GM18499 (cell line): ENCODE results near the gene RAB26.
"Not testable (repeated sequence)": the region's sequence is repeated elsewhere in the genome, so short reads cannot be mapped to it uniquely, and the experiment has no call there.

Source experiments
- ATAC-seq: cut with Tn5 transposase; IDR thresholded peaks from one replicate; pipeline ENCODE4 v1.9.1; 2021; ENCODE audit warnings: moderate number of reproducible peaks; ENCODE audit not compliant: insufficient read depth, unreplicated experiment

RAB26 gene

DNA sequence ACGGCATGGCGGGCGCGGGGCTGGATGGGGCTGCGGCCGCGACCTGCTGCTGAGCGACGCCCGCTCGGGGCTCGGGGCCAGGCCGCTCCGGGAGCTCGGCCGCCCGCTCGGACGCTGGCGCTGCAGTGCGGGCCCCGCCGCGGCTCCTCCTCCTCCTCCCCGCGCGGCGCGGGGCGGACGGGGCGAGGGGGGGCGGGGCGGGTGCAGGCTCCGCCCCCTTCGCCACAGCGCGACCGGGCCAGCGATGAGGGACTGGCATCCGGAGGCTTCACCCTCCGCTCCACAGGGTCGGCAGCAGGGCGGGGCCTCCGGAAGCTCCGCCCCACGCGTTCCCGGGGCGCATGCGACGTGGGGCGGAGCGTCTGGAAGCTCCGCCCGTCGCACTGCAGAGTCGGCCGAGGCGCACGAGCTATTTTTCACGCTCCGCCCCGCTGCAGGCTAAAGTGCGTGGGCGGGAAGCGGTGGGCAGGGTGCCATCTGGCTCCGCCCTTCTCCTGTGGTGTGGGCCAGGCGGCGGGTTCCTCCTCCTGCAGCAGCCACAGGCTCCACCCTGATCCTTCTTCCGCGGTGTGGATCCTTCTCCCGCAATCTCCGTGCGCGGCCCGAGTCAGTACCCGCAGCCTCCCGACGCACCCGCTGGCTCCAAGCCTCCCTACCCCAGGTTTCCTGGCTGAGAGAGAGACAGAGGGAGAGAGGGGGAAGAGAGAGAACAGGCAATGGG lies 12.5 kb upstream of the RAB26 start, which contains the start of gene PKD1:
TSS of gene PKD1 (minus strand) at position 129 of the 721 bp plus-strand sequence. CDS start 209 bp downstream, outside the sequence.
- ATAC-seq: not testable (repeated sequence)

DNA sequence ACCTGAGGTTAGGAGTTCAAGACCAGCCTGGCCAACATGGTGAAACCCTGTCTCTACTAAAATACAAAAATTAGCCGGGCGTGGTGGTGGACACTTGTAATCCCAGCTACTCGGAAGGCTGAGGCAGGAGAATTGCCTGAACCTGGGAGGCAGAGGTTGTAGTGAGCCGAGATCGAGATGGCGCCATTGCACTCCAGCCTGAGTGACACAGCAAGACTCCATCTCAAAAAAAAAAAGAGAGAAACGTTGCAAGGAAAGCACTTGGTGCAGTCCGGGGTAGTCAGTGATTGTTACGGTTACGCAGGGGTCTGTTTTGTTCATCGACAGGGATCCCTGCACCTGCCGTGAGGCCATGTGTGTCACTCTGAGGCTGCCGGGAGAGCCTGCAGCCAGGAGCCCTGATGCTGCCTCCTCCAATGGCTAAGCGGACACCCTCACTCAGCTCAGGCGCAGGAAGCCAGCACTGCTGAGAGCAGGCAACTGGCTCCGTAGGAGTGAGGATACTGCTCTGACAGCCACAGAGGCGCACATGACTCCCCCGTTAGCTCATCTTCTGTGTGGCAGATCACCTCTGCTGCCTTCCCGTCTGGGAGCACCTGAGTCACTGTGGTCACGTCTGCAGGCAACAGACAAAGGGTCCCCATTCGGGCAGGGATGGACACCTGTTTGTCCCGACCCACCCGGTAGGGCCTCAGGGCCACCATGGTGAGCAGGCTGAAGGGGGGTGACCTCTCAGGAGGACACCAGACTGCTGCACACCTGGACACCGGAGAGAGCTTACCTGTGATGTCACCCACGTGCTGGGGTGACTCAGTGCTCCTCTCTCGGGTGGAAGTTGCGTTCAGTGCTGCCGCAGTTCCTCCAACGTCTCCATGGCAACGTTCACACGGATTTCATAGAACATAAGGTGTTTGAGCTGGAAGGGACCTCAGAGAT lies 5.2 kb upstream of the RAB26 start:
- ATAC-seq: no peak

DNA sequence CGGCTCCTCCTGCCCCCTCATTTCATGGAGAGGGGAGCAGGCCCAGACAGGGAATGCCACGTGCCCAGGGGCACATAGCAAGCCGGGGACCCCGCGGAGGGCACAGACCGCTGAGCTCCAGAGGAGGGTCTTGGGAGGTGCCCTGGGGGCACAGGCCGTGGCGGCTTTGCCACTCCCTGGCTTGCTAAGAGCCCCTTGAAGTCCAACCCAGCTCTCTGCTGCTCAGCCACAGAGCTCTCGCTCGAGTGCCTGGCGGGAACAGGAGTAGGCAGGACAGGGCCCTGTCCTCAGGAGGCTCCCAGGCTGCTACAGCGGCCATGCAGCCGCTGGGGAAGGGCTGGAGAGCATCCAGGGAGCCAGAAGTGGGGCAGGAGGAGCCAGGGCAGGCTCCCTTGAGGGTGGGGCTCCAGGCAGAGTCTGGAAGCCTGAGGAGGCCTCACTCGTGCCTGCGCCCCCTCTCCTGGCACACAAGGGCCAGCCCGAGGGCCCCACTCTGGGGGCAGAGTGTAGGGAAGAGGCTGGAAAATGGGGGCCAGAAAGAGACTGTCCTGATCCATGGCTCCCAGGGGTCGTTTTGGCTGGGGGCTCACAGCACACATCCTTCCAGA lies 4.4 kb upstream of the RAB26 start:
- ATAC-seq: no peak

DNA sequence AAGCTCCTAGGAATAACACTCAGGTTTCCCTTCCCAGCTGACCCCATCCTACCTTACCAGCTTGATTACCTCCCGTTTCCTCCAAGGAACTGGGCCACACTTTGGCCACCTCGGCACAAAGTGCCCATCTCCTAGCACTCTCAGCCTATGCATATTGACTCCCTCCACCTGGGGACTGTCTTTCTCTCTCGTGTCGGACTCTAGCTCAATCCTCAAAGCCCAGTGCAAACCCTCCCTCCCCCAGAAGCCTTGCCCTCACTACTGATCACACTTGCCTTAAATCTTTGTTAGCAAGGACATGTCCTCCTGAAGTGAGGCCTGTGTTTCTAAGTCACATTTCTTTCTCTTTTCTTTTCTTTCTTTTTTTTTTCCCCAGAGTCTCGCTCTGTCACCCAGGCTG lies 2.6 kb upstream of the RAB26 start:
- ATAC-seq: no peak

DNA sequence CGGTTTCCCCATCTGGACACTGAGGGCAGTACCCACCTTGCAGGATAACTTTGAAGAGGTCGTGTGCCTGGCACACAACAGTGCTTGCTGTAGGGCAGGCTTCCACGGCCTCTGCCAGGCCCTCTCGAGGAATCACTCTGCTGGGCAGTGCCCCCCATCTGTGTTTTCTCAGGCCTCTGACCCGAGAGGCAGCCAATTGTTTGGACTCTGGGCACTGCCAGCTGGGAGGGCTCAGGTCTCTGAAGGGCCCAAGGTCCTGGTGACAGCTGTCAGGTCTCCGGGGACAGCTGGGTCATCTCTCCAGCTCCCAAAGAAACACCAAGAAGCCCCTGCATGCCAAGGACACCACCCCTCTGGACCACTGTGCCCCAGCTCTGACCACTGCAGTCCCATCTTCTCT lies 1.0 kb upstream of the RAB26 start:
- no peak for ATAC-seq

DNA sequence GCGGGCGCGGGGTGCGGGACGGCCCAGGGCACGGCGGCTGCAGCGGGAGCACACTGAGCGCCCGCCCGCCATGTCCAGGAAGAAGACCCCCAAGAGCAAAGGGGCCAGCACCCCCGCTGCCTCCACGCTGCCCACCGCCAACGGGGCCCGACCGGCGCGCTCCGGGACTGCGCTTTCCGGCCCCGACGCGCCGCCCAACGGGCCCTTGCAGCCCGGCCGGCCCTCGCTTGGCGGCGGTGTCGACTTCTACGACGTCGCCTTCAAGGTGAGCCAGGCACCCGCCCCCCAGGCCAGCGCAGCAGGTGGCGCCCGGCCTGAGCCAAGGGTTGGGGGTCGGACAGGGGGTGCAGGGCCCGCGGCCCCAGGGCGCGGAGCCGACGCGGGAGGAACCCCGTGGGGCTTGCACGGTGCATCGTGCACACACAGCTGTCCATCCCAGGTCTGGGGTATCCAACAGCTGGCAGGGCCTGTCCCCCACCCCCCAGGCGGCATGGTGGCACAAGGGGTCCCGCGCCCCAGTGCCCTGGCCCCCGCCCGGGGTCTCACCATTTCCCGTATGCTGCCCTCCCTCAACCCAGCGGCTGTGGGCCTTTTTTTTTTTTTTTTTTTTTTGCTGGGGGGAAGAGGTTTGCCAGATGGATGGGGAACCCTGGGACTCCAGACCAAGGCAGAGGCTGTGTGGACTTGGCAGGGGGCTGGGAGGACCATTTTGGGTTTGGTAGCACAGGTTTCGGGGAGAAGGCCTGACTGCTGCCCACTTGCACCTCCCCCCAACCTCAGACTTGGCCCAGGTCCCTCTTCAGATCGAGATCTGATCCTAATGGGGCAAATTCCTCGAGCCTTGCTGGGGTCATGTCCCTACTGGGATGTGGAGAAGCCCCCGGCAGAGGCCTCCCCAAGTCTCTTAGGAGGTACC lies 547 bp downstream of the RAB26 start:
- ATAC-seq: no peak

DNA sequence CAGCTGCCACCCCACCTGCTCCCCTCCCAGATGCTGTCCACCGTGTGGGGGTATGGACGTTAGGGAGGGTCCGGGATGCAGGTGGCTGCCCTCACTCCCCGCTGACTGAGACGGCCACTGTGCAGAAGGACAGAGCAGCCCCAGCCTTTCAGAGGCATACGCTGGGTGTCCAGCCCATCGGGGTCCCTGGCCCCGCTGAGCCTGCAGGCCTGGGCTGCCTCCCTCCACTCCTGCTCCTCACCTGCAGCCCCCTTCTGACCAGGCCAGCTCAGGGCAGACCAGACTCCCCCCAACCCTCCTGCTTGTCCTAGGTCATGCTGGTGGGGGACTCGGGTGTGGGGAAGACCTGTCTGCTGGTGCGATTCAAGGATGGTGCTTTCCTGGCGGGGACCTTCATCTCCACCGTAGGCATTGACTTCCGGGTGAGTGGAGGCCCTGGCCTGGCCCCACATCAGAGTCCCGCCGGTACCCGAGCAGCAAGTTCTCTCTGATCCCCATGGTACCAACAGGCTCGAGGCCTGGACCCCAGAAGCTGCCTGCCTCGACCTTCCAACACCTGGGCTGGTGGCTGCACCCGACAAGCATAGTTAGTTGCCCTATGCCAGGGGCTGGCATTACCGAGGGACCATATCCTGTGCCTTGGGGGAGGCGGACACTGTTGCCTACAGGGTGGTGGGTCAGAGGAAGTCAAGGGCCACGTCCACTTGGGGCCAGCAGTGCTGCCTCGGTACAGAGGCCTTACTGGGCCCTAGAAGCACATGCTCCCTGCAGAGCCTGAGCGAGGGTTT lies 1.4 kb downstream of the RAB26 start:
- ATAC-seq: no peak

DNA sequence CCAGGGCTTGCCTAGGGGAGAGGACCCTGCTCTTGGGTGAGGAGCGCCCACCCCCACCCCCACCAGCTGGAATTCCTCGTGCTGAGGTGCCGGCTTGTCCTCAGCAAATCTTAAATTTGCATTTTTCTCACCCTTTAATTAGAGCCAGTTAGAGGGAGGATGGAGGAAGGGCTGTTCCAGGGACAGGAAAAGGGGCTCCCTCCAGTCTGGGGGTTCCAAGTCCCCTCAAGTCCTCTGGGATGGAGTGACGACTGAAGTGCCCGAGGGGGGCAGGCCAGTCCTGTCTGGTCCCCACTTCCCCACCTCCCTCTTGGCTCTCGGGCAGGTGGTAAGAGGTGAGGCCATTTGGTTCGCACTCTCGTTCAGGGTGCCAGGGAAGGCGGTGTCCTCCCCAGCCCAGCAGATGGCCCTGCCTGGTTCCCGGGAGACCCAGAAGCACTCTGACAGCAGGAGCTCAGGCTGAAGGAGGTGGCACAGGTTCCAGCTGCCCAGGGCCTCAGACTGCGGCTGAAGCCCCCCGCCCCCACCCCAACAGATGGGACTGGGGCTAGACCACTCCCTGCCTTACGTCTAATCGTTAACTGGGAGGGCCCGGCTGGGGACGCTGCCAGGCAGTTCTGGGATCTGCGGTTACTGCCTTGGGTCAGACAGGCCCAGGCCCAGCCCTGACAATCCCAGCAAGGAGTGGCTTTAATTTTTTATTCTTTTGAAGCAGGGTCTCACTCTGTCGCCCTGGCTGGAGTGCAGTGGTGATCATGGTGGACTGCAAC lies 2.2 kb downstream of the RAB26 start:
- ATAC-seq: no peak

DNA sequence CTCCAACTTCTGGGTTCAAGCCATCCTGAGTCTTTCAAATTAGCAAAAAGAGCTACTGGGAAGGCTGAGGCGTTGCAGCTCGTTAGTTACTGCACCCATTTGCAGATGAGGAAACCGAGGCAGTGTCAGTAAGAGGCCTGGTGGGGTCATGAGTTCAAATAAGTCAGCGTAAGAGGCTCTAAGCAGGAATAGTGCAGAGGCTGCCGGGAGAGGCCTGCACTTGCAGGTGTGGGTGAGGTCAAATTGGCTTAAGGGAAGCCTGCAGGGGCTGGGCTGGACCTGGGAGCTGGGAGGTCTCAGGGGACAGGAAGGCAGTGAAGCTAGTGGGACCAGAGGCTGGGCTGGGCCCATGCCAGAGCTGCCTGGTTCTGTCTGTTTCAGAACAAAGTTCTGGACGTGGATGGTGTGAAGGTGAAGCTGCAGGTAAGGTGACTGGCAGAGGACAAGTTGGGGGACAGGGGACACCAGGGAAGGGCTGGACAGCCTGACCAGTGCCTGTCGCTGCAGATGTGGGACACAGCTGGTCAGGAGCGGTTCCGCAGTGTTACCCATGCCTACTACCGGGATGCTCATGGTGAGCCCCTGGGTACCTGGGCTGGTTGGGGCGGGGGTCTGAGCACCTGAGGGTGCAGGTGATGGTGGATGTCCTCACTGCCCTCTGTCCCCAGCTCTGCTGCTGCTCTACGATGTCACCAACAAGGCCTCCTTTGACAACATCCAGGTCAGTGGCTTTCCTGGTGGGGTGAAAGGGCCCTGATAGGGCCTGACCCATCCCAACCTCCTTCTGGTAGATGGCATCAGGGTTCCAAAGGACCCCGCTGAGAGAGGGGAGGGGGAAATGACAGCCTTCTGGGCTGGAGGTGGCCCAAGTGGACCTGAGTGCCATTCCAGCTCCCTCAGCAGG lies 3.0 kb downstream of the RAB26 start:
- ATAC-seq: no peak

DNA sequence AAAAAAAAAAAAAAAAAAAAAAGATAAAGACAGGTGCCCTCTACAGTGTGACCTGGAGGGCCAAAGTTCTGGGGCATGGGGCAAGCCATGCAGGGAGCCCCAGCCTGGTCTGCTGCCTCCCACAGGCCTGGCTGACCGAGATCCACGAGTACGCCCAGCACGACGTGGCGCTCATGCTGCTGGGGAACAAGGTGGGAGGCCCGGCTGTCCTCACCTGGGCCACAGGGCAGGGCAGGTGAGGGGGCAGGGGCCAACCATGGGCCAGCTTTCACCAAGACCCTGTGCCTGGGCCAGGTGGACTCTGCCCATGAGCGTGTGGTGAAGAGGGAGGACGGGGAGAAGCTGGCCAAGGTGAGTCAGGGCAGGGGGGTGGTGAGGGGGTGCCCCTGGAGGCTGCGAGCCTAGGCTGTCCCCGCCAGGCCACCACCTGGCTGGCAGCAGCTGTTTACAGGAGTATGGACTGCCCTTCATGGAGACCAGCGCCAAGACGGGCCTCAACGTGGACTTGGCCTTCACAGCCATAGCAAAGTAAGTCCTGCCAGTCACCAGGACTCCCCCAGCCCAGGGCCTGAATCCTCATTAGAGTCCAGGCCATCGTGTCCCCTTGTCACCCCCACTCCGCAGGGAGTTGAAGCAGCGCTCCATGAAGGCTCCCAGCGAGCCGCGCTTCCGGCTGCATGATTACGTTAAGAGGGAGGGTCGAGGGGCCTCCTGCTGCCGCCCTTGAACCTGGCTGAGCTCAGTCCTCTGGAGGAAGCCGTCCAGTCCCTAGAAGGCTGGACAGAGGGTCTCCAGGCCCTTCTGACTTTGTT lies 4.5 kb downstream of the RAB26 start:
- no peak for ATAC-seq

DNA sequence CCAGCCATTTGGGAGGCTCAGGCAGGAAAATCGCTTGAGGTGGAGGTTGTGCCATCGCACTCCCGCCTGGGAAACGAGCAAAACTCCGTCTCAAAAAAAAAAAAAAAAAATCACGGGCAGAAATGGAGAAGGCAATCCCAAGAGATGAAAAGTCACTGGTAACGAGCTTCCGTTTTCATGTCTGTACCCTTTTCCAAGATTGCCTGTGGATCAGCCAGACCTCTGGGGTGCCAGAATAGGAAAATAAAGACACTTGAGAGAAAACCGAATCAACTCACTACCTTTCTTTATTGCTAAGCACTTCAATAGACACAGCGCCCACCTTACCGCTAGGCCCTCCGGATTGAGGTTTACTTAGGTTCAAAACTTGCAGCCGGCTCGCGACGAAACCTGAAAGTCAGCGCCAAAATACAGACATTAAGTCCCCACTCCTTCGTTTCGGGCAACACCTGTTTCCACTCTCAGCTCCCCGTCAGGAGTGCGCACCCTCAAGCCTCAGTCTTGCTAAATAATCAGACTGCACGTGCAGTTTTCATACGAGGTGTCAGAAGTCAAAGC lies 6.2 kb downstream of the RAB26 start:
- ATAC-seq: no peak

DNA sequence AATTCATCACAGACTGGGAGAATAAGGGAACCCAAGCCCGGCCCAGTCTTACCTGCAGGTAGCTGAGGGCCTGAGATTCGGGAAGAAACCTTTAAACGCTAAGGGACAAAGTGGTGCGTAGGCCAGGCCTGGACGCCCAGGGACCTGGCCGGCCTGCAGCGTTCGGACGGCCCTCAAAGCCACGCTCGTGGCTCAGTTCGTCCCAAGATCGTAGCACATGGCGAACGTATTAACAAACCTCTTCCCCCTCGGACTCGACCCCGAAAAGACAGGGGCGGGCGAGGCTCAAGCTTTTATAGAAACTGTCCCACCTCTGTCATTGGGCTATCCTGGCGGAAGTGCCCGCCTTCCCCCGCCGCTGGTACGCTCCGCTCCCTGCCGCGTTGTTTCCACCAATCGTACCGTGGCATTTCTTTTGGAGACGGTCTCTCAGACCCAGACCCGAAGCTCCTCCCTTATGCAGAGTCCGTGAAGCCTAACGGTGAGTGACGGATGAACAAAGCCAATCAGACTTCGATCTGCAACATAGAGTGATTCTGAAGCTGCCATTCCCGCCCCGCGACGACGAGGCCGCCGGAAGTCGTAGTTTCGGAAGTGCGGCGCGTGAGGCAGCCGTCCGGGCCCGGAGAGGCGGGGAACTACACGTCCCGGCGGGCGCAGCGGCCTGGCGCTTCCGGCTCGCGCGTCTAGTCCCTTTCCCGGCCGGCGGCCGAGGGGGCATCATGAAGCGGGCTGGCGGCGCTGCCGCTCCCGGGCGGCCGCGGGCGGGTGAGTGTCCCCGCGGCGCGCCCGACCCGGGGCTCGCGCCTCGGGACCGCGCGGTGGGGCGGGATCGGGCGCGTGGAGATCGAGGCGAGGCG lies 6.9 kb downstream of the RAB26 start, which contains the start of gene TRAF7:
TSS of gene TRAF7 (plus strand) at position 692 of the 860 bp plus-strand sequence. CDS start 8,139 bp downstream, outside the sequence.
- ATAC-seq: peak; percentile 70

DNA sequence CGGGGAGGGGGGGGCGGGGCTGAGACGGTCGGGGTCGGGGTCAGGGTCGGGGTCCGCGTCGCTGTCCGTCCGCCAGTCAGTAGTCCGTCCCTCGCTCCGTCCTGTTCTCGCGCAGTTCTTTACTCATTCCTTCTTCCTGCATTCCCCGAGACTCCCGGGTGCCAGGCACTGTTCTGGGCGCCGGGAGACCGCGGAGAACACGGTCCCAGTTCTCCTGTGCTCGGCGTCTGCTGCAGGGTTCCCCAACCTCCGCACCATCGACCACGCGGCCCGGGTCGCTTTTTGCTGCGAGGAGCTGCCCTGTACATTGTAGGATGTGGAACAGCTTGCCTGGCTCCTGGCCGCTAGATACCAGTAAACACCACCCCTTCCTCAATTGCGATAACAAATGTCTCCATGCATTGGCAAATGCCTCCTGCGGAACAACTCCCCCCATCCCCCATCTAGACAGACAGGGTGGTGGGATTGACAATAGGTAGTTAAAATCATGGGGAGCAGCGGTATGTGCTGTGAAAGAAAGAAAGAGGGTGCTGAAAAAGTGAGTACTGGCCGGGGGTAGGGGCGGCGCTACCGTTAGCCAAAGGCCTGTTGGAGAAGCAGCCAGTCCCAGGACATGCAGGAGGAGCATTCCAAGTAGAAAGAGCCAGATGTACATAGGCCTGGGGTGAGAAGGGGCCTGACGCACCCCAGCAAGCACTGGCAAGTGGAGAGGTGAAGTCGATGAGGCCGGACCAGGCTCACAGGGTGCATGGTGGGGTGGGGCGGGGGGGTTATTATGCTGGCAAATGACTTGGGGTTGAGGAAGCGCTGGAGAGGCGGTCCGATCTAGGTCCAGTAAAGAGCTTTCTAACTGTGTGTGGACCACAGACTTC lies 7.8 kb downstream of the RAB26 start:
- ATAC-seq: no peak

DNA sequence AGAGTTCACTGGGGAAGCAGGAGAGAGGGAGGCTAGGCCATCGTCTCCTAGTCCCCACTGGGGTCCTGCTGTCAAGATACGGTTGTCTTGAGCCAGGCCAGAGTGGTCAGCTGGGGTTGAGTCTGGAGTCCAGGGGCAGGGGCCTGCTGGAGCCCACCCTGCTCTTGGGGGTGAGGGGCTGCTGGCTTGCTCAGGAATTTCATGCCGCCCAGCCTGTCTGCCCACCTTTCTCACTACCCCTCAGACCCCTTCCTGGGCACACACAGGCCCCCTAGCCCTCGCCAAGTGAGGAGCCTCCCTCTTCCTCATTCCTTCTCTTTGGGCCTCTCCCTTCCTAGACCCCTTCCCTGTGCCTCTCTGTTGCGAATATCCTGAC lies 8.4 kb downstream of the RAB26 start:
- ATAC-seq: no peak
